GM23338 (cell line): ENCODE results near the gene ABCA13.

Source experiments
- CREB1 ChIP-seq: fragments of 250-450 bp; sonication (Bioruptor Pico); IDR thresholded peaks from 2 replicates; pipeline ENCODE4 v1.5.0; 2020; ENCODE audit warnings: low read depth, mild to moderate bottlenecking, moderate library complexity
- EZH2 ChIP-seq: fragments of 200-600 bp; sonication (generic); IDR thresholded peaks from one replicate; pipeline ENCODE4 v1.8.0; 2017; ENCODE audit warnings: antibody characterized with exemption, mild to moderate bottlenecking, low read depth; ENCODE audit not compliant: unreplicated experiment
- EZH2phosphoT487 ChIP-seq: fragments of 200-600 bp; sonication (generic); IDR thresholded peaks from one replicate; pipeline ENCODE4 v1.8.1; 2018; ENCODE audit warnings: antibody characterized with exemption; ENCODE audit not compliant: unreplicated experiment
- JUNB ChIP-seq: IDR thresholded peaks from one replicate; pipeline ENCODE4 v1.6.1; 2016; ENCODE audit warnings: antibody characterized with exemption; ENCODE audit not compliant: unreplicated experiment
- STAT1 ChIP-seq: IDR thresholded peaks from one replicate; pipeline ENCODE4 v1.6.1; 2016; ENCODE audit warnings: antibody characterized with exemption; ENCODE audit not compliant: unreplicated experiment
- ZNF331 ChIP-seq: fragments of 250-450 bp; sonication (Bioruptor Pico); IDR thresholded peaks from 2 replicates; pipeline ENCODE4 v1.5.0; 2020; ENCODE audit warnings: low read depth, mild to moderate bottlenecking, moderate library complexity
- TF ChIP-seq, protein P1 (sequence below), 2 experiments: fragments of 200-600 bp in 1 of 2; sonication (generic) in 1 of 2; conservative IDR thresholded peaks; 2 replicates each; pipeline versions ENCODE4 v1.5.1 to v1.6.1; 2016 to 2017; ENCODE audit warnings: antibody characterized with exemption in 2 of 2, low read depth in 2 of 2, mild to moderate bottlenecking in 2 of 2, moderate library complexity in 1 of 2
- TF ChIP-seq, protein P2 (sequence below): IDR thresholded peaks from one replicate; pipeline ENCODE4 v1.6.1; 2018; ENCODE audit warnings: antibody characterized with exemption; ENCODE audit not compliant: unreplicated experiment

DNA sequence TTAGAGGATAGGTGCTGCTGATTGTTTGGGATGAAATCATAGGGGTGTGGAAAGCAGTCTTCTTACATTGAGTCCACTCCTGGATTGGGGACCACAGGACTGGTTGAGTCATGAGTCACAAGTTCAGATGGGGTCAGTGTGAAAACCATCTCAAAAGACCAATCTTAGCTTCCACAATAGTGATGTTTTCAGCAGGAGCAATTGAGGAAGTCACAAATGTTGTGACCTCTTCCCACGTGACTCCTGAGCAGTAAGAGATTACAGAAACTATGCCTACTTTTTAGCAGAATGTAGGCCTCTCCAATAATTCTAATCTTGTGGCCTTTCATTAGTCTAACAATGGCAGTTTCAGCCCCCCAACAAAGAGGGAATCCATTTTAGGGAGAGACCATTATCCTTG is 496.1 kb downstream of the ABCA13 start:
- TF ChIP-seq, protein P1, sequence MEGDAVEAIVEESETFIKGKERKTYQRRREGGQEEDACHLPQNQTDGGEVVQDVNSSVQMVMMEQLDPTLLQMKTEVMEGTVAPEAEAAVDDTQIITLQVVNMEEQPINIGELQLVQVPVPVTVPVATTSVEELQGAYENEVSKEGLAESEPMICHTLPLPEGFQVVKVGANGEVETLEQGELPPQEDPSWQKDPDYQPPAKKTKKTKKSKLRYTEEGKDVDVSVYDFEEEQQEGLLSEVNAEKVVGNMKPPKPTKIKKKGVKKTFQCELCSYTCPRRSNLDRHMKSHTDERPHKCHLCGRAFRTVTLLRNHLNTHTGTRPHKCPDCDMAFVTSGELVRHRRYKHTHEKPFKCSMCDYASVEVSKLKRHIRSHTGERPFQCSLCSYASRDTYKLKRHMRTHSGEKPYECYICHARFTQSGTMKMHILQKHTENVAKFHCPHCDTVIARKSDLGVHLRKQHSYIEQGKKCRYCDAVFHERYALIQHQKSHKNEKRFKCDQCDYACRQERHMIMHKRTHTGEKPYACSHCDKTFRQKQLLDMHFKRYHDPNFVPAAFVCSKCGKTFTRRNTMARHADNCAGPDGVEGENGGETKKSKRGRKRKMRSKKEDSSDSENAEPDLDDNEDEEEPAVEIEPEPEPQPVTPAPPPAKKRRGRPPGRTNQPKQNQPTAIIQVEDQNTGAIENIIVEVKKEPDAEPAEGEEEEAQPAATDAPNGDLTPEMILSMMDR (conservative IDR thresholded peaks at IDR 0.05; ENCODE audit: low read depth in 2 of 2): no peak
- TF ChIP-seq CREB1 (CRISPR knock-in tag) (no peak), EZH2phosphoT487 (no peak), EZH2 (no peak), JUNB (no peak), ZNF331 (CRISPR knock-in tag) (no peak), STAT1 (no peak)
- TF ChIP-seq, protein P2, sequence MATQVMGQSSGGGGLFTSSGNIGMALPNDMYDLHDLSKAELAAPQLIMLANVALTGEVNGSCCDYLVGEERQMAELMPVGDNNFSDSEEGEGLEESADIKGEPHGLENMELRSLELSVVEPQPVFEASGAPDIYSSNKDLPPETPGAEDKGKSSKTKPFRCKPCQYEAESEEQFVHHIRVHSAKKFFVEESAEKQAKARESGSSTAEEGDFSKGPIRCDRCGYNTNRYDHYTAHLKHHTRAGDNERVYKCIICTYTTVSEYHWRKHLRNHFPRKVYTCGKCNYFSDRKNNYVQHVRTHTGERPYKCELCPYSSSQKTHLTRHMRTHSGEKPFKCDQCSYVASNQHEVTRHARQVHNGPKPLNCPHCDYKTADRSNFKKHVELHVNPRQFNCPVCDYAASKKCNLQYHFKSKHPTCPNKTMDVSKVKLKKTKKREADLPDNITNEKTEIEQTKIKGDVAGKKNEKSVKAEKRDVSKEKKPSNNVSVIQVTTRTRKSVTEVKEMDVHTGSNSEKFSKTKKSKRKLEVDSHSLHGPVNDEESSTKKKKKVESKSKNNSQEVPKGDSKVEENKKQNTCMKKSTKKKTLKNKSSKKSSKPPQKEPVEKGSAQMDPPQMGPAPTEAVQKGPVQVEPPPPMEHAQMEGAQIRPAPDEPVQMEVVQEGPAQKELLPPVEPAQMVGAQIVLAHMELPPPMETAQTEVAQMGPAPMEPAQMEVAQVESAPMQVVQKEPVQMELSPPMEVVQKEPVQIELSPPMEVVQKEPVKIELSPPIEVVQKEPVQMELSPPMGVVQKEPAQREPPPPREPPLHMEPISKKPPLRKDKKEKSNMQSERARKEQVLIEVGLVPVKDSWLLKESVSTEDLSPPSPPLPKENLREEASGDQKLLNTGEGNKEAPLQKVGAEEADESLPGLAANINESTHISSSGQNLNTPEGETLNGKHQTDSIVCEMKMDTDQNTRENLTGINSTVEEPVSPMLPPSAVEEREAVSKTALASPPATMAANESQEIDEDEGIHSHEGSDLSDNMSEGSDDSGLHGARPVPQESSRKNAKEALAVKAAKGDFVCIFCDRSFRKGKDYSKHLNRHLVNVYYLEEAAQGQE: no peak
